ENCODE results near the gene AP5Z1.

AP5Z1 gene

DNA sequence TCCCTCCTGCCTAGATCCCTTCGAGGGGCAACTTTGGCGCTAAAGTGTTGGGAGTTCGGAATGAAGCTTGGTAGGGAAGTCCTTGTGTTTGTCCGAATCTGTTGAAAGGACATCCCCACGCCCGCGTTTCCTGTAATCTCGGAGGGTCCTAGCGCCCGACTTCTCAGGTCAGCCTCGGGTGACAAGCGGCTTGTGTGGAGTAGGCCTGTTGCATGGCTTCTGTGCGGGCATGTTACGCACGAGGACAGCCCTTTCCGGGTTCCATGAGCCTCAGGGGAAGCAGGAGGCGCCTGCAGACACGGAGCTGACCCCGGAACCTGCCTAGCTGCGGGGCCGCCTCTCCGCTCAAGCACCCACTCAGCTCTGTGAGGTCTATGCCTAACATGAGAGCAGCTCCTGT is 28.4 kb upstream of the AP5Z1 start:
- no peak for DNase-seq

- DNase-seq: no peak
These were observed 27.7 kb upstream of the AP5Z1 start for GRCh38 chr7:4747746-4748145.

GRCh38 chr7:4748231-4748681 is 27.2 kb upstream of the AP5Z1 start:
- DNase-seq: no peak

DNA sequence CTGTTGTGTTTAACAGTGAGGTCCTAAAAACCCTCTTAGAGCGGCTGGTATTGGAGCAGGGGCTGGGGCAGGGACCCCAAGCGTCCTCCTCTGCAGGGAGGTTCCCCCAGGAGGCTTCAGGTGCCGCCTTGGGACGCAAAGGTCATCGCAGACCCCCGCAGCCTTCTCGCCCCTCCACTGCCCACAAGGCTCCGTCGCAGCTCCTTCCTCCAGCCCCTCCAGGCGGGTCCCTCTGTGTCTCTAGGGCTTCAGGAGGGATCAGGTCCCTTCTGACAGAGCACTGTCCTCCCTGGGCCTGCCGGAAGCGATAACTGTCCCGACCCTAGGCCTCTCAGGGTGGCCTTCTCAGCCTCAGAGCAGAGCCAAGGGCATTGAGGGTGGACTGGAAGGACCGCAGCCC is 26.1 kb upstream of the AP5Z1 start:
- no peak for DNase-seq

- DNase-seq: no peak
These were observed 25.6 kb upstream of the AP5Z1 start for GRCh38 chr7:4749798-4750197.

- DNase-seq: no peak
These were observed 23.9 kb upstream of the AP5Z1 start for GRCh38 chr7:4751398-4751947.

DNA sequence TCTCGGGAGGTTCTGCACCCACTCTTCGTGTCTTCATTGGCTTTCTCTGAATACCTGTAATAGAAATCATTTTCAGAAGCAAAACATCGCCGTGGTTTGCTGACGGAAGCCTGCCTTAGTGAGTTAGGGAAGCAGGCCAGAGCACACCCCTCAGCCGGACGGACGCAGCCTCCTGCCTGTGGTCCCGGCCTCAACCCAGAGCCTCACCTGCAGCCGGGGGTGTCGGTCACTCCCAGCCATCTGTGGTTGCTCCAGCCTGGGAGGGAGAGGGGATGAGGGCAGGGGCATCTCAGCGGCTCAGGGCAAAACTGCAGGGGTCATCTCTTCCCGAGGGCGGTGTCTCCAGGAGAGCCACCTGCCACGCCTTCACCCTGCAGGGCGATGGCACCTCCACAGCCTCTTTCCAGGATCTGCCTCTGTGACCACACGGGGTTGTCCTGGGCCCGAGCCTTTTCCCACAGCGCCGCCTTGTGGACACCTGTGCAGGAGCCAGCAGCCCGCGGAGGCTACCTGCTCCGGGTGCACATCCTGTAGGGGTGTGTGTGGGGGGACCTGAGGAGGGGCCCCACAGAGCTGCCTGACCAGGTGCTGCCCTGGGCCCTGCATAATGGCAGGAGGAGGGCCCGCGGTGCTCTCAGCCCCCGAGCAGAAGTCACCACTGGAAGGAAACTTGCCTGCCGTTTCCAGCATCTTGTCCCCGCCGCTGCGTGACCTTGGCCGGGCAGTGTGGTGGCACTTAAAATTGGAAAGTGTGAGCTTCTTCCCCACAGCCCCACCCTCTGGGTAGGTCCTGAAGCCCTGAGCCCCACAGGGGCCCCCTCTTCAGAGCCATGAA is 21.6 kb upstream of the AP5Z1 start:
- no peak for DNase-seq

DNA sequence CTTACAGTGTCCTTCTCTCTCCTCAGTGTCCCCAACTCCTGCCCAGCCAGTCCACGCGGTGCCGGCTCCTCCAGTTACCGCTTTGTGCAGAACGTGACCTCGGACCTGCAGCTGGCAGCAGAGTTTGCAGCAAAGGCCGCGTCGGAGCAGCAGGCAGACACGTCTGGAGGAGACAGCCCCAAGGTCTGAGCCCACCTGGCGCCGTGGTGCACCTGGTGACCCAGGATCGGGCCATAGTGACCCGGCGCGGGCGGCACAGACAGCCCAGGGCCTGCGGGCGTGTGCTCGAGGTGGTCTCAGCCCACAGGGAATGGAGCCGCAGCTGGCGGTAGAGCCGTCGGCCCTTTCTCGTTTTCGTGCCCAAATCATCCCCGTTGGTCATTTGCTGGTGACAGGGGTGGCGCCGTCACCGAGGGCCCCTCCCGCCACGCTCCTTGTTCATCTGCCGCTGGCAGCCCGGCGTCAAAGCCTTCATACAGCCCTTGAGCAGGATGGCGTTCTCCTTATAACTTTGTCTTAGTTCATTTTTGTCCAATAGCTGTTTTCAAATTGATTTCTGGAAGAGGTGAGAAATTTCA is 20.9 kb upstream of the AP5Z1 start:
- no peak for DNase-seq

GRCh38 chr7:4755045-4755444 is 20.4 kb upstream of the AP5Z1 start:
- no peak for DNase-seq

DNA sequence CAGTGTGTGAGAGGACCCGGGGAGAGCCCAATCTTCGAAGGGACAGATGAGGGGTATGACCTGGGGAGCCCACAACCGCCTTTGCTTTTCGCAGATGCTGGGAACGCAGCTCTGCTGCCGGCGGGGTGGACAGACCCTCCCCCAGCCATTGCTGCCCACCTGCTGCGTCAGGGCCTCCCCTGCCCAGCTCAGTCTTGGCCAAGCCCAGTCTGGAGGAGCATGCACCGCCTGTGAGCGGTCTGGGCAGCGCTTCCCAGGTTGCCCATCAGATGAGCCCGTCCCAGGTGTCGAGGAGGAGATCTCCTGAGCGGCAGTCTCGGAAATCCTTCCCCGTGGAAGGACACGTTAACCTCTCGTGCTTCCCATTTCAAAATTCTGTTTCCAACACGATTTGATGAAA is 17.3 kb upstream of the AP5Z1 start:
- no peak for DNase-seq

DNA sequence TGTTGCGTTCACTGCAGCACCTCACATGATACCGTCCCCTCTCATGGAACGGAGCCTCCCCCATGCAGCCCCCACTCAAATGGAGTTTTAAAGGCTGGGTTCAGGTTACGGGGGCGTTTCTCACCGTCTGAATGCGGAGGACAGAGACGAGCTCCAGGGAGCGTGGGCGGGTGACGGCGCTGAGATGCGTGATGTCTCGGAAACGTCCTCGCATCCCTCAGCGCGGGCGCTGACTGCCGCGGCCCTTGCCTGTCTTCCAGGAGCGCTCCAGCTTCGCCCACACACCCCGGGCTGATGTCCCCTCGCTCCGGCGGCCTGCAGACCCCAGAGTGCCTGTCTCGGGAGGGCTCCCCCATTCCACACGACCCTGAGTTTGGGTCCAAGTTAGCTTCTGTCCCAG is 16.6 kb upstream of the AP5Z1 start:
- DNase-seq: no peak

GRCh38 chr7:4759211-4759610 is 16.2 kb upstream of the AP5Z1 start:
- no peak for DNase-seq

GRCh38 chr7:4760952-4761351 is 14.5 kb upstream of the AP5Z1 start:
- DNase-seq: no peak

- DNase-seq: no peak
These were observed 13.0 kb upstream of the AP5Z1 start for GRCh38 chr7:4762121-4763055.

- no peak for DNase-seq
These were observed 12.2 kb upstream of the AP5Z1 start for GRCh38 chr7:4763091-4763793.

DNA sequence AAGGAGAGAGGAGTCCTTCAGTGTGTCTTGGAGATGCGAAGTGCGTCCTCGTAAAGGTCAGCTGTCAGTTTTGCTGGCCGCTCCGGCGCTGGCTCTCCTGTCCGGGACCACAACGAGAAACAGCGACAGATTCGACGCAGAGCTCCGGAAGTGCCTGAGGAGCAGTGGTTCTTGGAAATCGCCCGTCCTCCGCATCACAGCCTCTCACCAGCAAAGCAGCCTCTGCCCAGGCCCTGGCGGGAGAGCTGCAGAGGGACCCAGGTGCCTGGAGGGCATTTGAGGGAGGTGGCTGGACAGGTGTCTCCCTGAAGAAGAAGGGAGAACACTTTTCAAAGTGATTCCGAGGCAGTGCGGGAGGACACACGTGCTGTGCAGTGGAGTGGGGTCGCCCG is 11.6 kb upstream of the AP5Z1 start:
- no peak for DNase-seq

- DNase-seq: no peak
These were observed 10.9 kb upstream of the AP5Z1 start for GRCh38 chr7:4764402-4765007.

- no peak for DNase-seq
These were observed 9.5 kb upstream of the AP5Z1 start for GRCh38 chr7:4765776-4766490.

DNA sequence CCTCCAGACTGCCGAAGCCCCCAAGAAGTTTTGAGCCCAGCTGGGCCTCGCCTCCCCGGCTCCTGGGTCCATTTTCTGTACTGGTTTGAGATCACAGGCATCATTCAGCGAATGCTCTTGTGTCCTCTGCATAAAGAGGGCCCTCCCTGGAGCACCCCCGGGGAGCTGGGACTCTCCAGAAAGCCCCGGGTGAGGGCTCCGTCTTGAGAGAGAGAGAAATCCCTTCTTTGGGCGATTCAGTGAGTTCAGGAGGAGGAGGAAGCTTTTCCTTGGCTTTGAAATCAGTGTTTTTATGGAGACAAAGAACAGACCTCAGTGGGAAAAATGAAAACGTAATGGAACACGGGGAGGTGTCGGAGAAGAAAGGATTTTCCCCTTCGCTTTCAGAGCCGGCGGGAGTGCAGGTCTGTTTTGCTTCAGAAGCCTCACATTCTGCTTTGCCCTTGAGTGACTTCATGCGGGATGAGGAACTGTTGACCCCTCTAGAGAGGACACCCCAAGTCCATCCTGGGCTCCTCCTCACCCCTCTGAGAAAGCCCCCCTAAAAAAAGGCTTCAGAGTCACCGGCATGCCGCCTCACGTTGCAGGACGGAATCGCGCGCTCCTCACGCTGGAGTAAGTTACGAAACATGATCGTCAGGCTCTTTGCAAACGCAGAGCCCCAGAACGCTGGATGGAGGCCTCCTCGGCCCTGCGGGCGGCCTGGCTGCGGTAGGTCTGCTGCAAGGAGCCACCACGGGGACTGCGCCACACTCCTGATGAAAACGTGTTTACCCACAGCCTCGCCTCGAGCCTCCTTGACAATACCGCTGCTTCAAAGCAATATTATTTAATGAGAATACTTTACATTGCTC is 8.5 kb upstream of the AP5Z1 start:
- DNase-seq: no peak

Data from NK-92 treated with Interleukin-12 subunit alpha and Interleukin-12 subunit beta, amount 100 ng/mL, for 24 hours (cell line).